ENCODE measurements around the gene RNF220. TPM values are rescaled to one million over a fixed set of nuclear protein-coding genes. Genes with fewer than 3 reads are reported as not detected.

The RNF220 gene
- total and polyA plus RNA-seq, 2 of the 4 experiments (the other 2 are of a cell fraction): 71.8 to 77.1 TPM

DNA sequence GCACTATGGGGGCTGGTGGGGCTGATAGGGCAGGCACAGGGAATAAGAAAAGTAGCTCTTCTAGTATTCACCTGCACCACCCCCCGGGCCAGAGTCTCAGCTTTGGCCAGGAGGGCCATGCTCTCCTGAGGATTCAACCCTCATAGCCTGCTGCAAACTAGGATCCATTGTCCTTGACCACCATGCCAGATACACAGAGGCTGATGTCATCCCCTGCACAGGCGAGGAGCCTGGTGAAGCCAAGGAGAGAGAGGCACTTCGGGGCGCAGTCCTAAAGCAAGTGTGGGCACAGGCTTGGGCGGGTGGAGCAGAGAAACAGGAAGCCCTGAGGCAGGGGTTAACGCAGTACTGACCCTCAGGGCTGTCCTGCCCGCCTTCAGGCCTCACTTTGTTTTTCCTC, 239.8 kb downstream of the RNF220 start:
- Histone ChIP-seq H4K91ac (ENCODE audit: insufficient read depth, low read depth, low read length) (peak overlapping the region; percentile 17; the same call in 1 of the 2 replicates), H3K4ac (ENCODE audit: low read depth, low read length) (peak overlapping the region; percentile 37; the same call in 1 of the 2 replicates), H3K4me1 (ENCODE audit: control insufficient read depth, insufficient read depth, low read length) (peaks cover 19% of the 10 kb centered on the region), H3K27ac (ENCODE audit: insufficient read depth, low read length) (no peak overlapping the region), H3K36me3 (ENCODE audit: control insufficient read depth, insufficient read depth, low read length) (peaks cover 65% of the 10 kb centered on the region), H3K23ac (ENCODE audit: low read depth, low read length) (0 out of 2 replicates have a peak overlapping the region, but pooled peaks have one; percentile 32), H3K14ac (replicated peaks; ENCODE audit: low read depth, low read length) (peak overlapping the region; percentile 21; the same call in 1 of the 2 replicates), H2BK120ac (ENCODE audit: low read depth, low read length) (no peak overlapping the region; the same call in 1 of the 2 replicates), H2BK20ac (ENCODE audit: low read depth, low read length) (no peak overlapping the region), H2BK5ac (ENCODE audit: low read depth, low read length, poor library complexity, severe bottlenecking) (no peak overlapping the region), H2AFZ (replicated peaks; ENCODE audit: low read length, poor library complexity) (peak overlapping the region; percentile 65), H3K4me2 (ENCODE audit: low read depth, low read length) (no peak overlapping the region; the same call in 1 of the 2 replicates), H4K5ac (ENCODE audit: low read depth, low read length) (no peak overlapping the region), H2BK15ac (ENCODE audit: low read depth, low read length) (no peak overlapping the region), H4K20me1 (ENCODE audit: insufficient read depth, low read length) (peaks cover 46% of the 10 kb centered on the region), H4K8ac (ENCODE audit: low read depth in 2 of 2, low read length in 2 of 2) (peak overlapping the region in 1 of 2 experiments; percentile 57; a peak in 1 of 4 replicates), H2AK5ac (ENCODE audit: low read depth, low read length) (peak overlapping the region; percentile 35), H3K18ac (ENCODE audit: low read depth, low read length) (no peak overlapping the region), H3K4me3 (ENCODE audit: insufficient read depth, low read depth, low read length) (no peak overlapping the region), H3K9me1 (ENCODE audit: insufficient read depth, low read length) (peaks cover 22% of the 10 kb centered on the region), H3K9ac (ENCODE audit: low read depth, low read length) (no peak overlapping the region), H3K56ac (ENCODE audit: extremely low read depth, insufficient read depth, low read length) (no peak overlapping the region), H3K9me3 (ENCODE audit: control insufficient read depth, insufficient read depth, low read length) (no peaks in the 10 kb centered on the region), H3K27me3 (ENCODE audit: control insufficient read depth, insufficient read depth, low read length) (no peaks in the 10 kb centered on the region), H3K79me1 (ENCODE audit: low read depth in 1 of 2, low read length in 2 of 2) (peaks cover 16 to 40% of the 10 kb centered on the region in 2 experiments), H2AK9ac (replicated peaks; ENCODE audit: low read depth, low read length, poor library complexity) (peak overlapping the region; percentile 44)
- BruUV-seq (replicated peaks): no TSS peak
- in situ Hi-C loops (cut with MboI; ENCODE audit: low sequenced_read_pairs) (no loop called here), intact Hi-C loops (cut with micrococcal nuclease) (no loop called here), dilution Hi-C loops (cut with HindIII; ENCODE audit: low sequenced_read_pairs, unreplicated experiment) (no loop called here)
- TF ChIP-seq SMC3 (IDR thresholded peaks at IDR 0.05; ENCODE audit: low read depth, low read length) (no peak), POLR2A (IDR thresholded peaks at IDR 0.05; ENCODE audit: low read depth, low read length) (no peak), MAZ (IDR thresholded peaks at IDR 0.05; ENCODE audit: borderline replicate concordance, low read depth, low read length) (no peak), NFE2L2 (IDR thresholded peaks at IDR 0.05; ENCODE audit: low read depth, low read length) (no peak), BHLHE40 (IDR thresholded peaks at IDR 0.05; ENCODE audit: low read depth, low read length) (no peak), RFX5 (IDR thresholded peaks at IDR 0.05; ENCODE audit: low read depth, low read length) (no peak), USF2 (IDR thresholded peaks at IDR 0.05; ENCODE audit: low read depth, low read length) (no peak)
- TF ChIP-seq, protein P1, sequence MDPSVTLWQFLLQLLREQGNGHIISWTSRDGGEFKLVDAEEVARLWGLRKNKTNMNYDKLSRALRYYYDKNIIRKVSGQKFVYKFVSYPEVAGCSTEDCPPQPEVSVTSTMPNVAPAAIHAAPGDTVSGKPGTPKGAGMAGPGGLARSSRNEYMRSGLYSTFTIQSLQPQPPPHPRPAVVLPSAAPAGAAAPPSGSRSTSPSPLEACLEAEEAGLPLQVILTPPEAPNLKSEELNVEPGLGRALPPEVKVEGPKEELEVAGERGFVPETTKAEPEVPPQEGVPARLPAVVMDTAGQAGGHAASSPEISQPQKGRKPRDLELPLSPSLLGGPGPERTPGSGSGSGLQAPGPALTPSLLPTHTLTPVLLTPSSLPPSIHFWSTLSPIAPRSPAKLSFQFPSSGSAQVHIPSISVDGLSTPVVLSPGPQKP (IDR thresholded peaks at IDR 0.05; ENCODE audit: borderline replicate concordance, low read depth, low read length): no peak
- ATAC-seq (ENCODE audit: low read depth) (no peak), DNase-seq (no peak)
- POLR2A ChIA-PET (ENCODE audit: unreplicated experiment): interaction anchor here (0.5 kb wide), 1 partner anchor 12 kb away, joined by 5 read pairs; no protein-coding TSS in a partner anchor
- WGBS, 2 experiments (ENCODE audit: extremely low coverage in 2 of 2, insufficient read length in 1 of 2): no CpG with 5 or more reads among the region's 7 CpGs
- CTCF ChIA-PET: no interaction called here
